Fibroblast of lung (primary cell): Measurements from ENCODE around the gene EPM2AIP1.

Source experiments
- CTCF ChIP-seq, 2 donors: IDR thresholded peaks in 1 of 2; conservative IDR thresholded peaks in 1 of 2; 1 replicate in 1 of 2; 2 replicates in 1 of 2; pipeline ENCODE4 v1.5.1; 2011 to 2012; ENCODE audit warnings: low read length in 2 of 2, control low read depth in 1 of 2, inconsistent platforms in 1 of 2, low read depth in 1 of 2, mild to moderate bottlenecking in 1 of 2
- EZH2 ChIP-seq: IDR thresholded peaks from 2 replicates; pipeline ENCODE4 v1.5.1; 2012; ENCODE audit warnings: low read length, control low read depth, mild to moderate bottlenecking; ENCODE audit errors: missing control alignments

DNA sequence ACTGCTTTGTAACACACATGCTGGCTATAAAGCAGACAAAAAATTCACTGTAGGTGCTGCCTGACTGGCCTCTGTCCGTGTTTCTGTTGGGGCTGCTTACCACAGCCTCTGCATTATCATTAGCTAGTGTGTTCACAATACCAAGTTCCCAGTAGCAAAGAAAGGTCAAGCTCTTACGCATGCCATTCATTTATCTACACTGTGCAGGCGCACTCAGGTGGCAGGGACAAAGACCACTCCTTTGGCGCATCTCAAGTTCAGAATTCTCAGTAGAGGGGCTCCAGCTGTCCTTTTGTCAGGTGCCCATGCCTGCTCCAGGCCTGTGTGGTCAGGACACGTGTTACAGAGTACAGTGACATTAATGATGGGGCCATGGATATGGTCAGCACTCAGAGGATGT lies 22.7 kb upstream of the EPM2AIP1 start:
- TF ChIP-seq CTCF (conservative IDR thresholded peaks at IDR 0.05 in 1 of 2, IDR thresholded peaks at IDR 0.05 in 1 of 2; ENCODE audit: low read depth in 1 of 2, low read length in 2 of 2) (no peak), EZH2 (no peak)
